Type B pancreatic cell (in vitro differentiated cells): Measurements from ENCODE around the gene OR5AC2. TPM values are rescaled to one million over a fixed set of nuclear protein-coding genes. Genes with fewer than 3 reads are reported as not detected.

ENCODE experiments used
- DNase-seq: peaks from one replicate; pipeline ENCODE4 v3.0.0; 2021; ENCODE audit warnings: mixed read lengths; ENCODE audit not compliant: unreplicated experiment; ENCODE audit errors: extremely low spot score
- H3K27ac Mint-ChIP-seq: 2 replicates; pipeline ENCODE4 v1.8.0; 2021; ENCODE audit warnings: mild to moderate bottlenecking, mixed read lengths
- H3K27me3 Mint-ChIP-seq: 2 replicates; pipeline ENCODE4 v1.8.0; 2021; ENCODE audit warnings: mixed read lengths
- H3K36me3 Mint-ChIP-seq: 2 replicates; pipeline ENCODE4 v1.8.0; 2021; ENCODE audit warnings: mixed read lengths
- H3K4me1 Mint-ChIP-seq: one replicate; pipeline ENCODE4 v1.8.0; 2021; ENCODE audit warnings: mixed read lengths; ENCODE audit not compliant: unreplicated experiment
- H3K4me3 Mint-ChIP-seq: 2 replicates; pipeline ENCODE4 v1.8.0; 2021; ENCODE audit warnings: mild to moderate bottlenecking, mixed read lengths
- H3K9me3 Mint-ChIP-seq: 2 replicates; pipeline ENCODE4 v1.8.0; 2021; ENCODE audit warnings: mixed read lengths
- CTCF ChIP-seq: fragments of 200-600 bp; sonication (generic); conservative IDR thresholded peaks from 2 replicates; pipeline ENCODE4 v1.5.0; 2021; ENCODE audit warnings: antibody characterized with exemption, mild to moderate bottlenecking
- total RNA-seq: library from RNA; stranded (reverse); gene quantifications from 2 replicates; pipeline ENCODE4 v1.2.1, GENCODE V29; 2021; ENCODE audit warnings: low replicate concordance

OR5AC2 gene
- total RNA-seq, 1 donor from 2014 or later = not detected

GRCh38 chr3:98068824-98069223 is 18.1 kb upstream of the OR5AC2 start:
- no peaks in the 10 kb centered on the region for H3K9me3 Mint-ChIP-seq
- H3K27me3 Mint-ChIP-seq = no peaks in the 10 kb centered on the region
- DNase-seq = no peak
- no peak overlapping the region for H3K27ac Mint-ChIP-seq
- H3K4me1 Mint-ChIP-seq = no peaks in the 10 kb centered on the region
- no peak overlapping the region for H3K4me3 Mint-ChIP-seq
- H3K36me3 Mint-ChIP-seq = no peaks in the 10 kb centered on the region
- TF ChIP-seq CTCF = peak; percentile 46

- Mint-ChIP-seq H3K4me1 (no peaks in the 10 kb centered on the region), H3K36me3 (no peaks in the 10 kb centered on the region), H3K9me3 (no peaks in the 10 kb centered on the region), H3K27ac (no peak overlapping the region), H3K27me3 (no peaks in the 10 kb centered on the region), H3K4me3 (no peak overlapping the region)
- no peak for DNase-seq
- no peak for TF ChIP-seq CTCF
Observed at GRCh38 chr3:98070840-98071239, 16.1 kb upstream of the OR5AC2 start.

GRCh38 chr3:98073486-98073885 is 13.5 kb upstream of the OR5AC2 start:
- no peaks in the 10 kb centered on the region for H3K27me3 Mint-ChIP-seq
- no peak overlapping the region for H3K27ac Mint-ChIP-seq
- H3K4me3 Mint-ChIP-seq = no peak overlapping the region
- no peak for DNase-seq
- TF ChIP-seq CTCF = no peak
- H3K36me3 Mint-ChIP-seq = no peaks in the 10 kb centered on the region
- H3K9me3 Mint-ChIP-seq = no peaks in the 10 kb centered on the region
- H3K4me1 Mint-ChIP-seq = no peaks in the 10 kb centered on the region

- TF ChIP-seq CTCF = no peak
- DNase-seq = no peak
- H3K4me1 Mint-ChIP-seq = no peaks in the 10 kb centered on the region
- no peaks in the 10 kb centered on the region for H3K36me3 Mint-ChIP-seq
- H3K9me3 Mint-ChIP-seq = no peaks in the 10 kb centered on the region
- H3K4me3 Mint-ChIP-seq = no peak overlapping the region
- H3K27ac Mint-ChIP-seq = no peak overlapping the region
- H3K27me3 Mint-ChIP-seq = no peaks in the 10 kb centered on the region
Observed at GRCh38 chr3:98095882-98096281, 8.9 kb downstream of the OR5AC2 start.

- no peak overlapping the region for H3K4me3 Mint-ChIP-seq
- H3K27ac Mint-ChIP-seq = no peak overlapping the region
- no peak for TF ChIP-seq CTCF
- no peak for DNase-seq
- H3K27me3 Mint-ChIP-seq = no peaks in the 10 kb centered on the region
- no peaks in the 10 kb centered on the region for H3K4me1 Mint-ChIP-seq
- H3K36me3 Mint-ChIP-seq = no peaks in the 10 kb centered on the region
- H3K9me3 Mint-ChIP-seq = no peaks in the 10 kb centered on the region
Observed at GRCh38 chr3:98099848-98100247, 12.9 kb downstream of the OR5AC2 start.

GRCh38 chr3:98108162-98108561 is 21.2 kb downstream of the OR5AC2 start:
- H3K27me3 Mint-ChIP-seq = no peaks in the 10 kb centered on the region
- no peaks in the 10 kb centered on the region for H3K36me3 Mint-ChIP-seq
- no peak overlapping the region for H3K27ac Mint-ChIP-seq
- no peak for DNase-seq
- H3K4me3 Mint-ChIP-seq = no peak overlapping the region
- H3K9me3 Mint-ChIP-seq = no peaks in the 10 kb centered on the region
- no peak for TF ChIP-seq CTCF
- H3K4me1 Mint-ChIP-seq = peaks cover 10% of the 10 kb centered on the region
